ENCODE data around the gene RALGAPA2.

The RALGAPA2 gene

DNA sequence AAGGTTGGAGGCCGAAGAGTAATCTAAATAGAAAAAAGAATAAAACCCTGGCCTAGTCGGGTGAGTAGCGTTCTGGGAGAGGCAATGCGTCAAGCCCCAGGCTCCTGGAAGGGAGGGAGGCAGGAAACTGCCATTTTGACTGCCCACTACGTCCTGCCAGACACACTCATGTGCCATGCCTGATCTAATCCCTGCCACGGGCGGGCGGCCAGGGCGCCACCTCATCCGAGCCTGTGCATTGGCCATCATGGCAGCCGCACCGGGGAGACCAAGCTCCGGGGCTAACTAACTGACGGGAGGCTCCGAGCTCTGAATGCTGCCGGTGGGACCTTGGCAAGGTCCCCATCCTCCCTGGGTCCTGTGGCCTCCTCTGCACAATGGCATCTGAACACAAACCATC, 275.8 kb downstream of the RALGAPA2 start:
- DNase-seq (ENCODE audit: low read depth), result no peak

DNA sequence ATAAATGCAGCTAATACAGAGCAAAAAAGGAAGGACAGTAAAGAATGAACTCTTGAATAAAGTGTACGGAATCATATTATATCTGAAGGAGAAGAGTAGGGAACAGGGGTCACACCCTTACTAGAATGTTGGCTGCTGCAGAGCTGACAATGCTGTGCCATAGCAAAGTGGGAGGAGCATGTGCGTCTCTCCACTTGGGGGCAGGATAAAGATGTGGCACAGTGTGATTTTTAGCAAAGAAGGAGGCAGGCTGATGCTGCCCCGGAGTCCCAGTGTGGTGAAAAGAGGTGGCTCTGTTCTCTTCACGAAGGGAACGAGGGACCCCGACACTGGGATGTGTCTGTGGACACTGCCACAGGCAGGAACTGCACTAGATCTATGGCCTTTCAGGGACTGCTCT, 277.0 kb downstream of the RALGAPA2 start:
- no peak for DNase-seq (ENCODE audit: low read depth)

DNA sequence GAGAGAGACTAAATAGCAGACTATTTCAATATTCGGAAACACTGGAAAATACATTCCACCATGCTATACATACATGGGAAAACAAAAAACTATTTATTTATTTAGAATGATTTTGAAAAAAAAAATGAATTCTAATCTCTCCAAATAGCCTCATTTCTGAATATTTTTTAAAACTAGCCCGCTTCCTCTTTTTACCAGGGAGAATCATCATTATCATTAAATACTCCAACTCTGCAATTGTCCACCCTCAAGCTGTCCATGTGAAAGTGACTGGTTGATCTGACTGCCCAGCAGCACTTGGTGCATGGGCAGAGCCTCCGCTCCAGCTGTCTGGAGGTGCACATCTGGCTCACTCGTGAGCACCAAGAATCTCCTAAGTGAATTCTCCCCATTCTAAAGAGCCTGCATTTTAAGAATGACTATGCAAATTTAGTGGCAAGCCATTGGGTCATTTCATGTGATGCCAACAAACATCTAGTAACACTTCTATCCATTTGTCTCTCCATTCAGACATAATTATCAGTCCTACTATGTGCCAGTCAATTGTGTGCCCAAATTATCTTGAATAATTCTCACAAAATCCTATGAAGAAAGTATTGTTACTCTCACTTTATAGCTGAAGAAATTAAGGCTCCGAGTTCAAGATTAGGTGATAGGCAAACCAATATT, 279.7 kb downstream of the RALGAPA2 start:
- DNase-seq (ENCODE audit: low read depth), result no peak

DNA sequence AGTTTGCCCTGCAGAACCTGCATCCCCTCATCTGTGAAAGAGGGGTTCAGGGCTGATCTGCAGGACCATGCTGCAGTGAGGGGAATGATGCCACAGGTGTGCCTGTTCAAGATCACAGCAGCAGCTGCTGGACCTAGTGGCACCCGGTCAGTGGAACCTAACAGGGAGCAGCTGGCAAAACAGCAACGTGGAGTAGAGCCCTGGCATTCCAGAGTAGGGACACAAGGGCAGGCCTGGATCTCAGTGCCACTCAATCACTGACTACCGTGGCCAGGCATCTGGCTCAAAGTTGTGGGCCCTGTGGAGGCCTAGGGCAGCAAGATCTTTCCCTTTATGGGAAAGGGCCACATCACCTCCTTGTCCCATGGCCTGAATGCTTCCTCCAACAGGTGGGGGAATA, 282.4 kb downstream of the RALGAPA2 start:
- DNase-seq (ENCODE audit: low read depth), result no peak

DNA sequence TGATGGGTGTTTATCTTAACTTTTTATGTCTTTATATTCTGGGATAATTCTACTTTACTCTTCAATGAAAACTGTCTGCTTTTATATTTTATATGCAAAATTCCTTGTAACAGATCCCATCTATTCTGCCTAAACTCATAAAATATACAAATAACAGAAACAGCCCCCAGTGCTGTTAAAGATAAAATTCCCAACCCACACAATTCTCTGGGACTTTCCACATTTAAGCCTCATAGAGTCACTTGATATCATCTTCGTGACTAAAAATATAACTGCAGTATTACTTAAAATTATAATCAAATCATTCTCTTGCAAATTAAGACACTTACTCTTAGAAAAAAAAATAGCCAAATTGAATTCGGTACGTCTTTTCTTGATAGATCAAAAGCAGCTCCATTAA, 284.4 kb downstream of the RALGAPA2 start:
- DNase-seq (ENCODE audit: low read depth), result no peak

DNA sequence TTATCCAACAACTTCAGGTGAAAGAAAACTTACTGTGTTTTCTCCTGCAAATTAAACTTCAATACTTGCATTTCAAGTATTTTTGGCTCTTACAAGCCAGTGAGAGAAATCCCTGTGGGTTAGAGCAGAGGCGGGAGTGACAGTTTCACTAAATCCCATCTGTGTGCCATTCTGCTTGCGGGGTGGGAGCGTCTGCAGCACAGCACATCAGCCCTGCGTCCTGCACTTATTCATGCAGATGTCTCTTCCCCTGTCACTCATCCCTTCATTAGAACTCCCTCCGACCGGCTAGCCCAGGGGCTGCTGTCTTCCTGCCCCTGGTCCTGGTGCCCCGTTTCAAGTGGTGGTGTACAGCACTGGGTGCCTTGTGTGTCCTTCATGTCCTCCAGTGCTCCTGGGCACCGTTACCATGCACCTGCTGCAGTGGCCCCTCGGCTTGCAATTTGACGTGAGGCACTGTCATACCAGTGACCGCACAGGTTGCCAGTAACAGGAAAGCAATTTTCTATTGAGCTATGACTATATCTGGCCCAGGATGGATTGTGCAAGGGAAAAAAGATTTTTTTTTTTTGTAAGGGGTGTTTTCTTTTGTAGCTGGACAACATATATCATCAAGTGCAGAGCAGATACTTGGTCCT, 285.1 kb downstream of the RALGAPA2 start:
- no peak for DNase-seq (ENCODE audit: low read depth)

DNA sequence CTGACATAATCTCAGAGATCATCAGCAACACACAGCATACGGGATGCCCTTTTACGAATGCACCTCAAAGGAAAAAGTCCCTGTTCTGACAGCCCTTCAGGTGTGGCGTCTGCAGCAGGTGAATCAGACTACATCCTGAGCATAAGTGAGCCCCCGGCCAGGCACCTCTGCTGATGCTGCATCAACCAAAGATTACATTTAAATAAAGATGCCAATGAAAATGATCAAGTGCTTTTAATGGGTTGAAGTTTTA, 285.9 kb downstream of the RALGAPA2 start:
- DNase-seq (ENCODE audit: low read depth), result no peak

DNA sequence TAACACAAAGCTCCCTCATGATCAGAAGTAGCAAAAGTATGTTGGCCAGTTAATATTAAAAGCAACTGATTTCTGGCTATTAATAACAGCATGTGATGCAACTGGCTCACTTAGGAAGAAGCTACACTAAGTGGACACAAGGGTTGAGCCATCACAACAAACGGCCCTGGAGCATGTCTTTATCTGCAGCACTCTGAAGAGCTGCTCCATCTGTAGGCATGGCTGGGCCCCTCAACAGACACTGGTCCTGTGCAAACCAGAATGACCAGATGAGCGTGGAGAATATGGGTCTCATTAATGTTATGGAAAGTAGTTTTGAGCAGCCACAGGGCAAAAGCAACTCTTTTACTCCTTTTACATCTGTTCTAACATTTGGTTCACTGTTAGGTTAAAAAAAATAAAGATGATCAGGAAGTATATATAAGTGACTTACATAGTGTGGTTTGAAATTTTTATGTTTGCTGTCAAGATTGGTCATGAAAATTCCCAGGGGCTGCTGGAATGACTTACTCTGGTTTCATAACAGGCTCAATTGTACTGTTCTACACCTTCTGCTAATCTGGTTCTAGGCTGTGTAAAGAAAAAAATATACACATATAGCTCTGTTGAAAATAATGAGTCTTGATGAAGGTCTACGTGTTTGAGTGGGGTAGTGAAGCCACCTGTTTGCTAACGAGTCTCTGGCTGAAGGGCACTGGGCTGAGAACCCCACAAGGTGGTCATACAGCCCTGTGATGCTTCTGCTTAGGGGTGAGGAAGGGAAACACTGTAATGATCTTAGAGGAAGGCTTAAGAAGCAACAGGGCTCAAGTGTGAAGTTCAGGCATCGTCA, 286.4 kb downstream of the RALGAPA2 start:
- DNase-seq (ENCODE audit: low read depth), result no peak

DNA sequence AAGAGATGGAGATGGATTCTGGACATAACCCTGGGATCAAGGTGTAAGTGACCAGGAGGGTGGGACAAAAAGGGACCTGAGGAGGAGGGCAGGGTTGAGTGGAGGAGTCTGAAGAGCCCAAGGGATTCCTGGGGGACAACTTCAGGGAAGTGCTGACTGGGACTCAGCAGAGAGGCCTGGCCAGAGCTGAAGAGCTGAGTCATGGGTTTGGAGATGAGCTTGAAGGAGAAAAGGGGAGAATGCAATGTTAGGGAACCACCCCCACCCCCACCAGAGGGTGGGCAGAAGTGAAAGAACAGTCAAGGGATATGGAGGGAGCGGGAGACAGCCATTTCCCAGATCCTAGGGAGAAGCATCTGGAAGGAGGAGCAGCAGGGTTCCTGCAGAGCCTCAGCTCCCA, 289.3 kb downstream of the RALGAPA2 start:
- no peak for DNase-seq (ENCODE audit: low read depth)

DNA sequence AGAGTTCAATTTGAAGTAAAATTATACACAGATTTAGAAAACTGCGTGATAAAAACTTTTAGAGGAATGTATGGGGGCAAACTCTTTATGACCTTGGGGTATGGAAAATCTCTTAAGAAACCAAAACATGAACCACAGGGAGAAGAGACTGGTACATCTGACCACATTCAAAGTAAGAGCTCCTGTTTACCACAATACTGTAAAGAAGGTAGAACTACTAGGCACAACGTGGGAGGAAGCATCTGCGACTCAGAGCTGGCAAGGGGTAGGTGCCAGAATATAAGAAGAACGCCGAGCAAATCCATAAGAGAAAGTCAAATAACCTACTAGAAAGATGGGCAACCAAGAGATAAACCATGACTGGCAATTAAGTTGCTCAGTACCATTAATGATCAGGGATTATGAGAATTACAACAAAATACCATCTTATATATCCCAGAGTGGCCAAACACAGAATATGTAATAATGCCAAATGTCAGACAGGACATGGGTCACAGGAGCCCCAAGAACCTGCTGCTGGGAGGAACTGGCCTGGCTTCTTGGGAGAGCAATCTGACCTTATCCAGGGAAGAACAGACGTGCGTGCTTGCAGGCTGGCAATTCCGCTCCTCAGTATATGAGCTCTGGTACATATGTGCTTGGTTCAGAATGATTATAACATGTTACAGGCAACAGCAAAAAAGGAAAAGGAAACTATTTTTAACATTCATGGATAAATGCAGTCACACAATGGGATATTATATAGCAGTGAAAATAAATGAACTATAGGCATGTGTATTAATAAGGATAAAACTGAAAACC, 294.4 kb downstream of the RALGAPA2 start:
- DNase-seq (ENCODE audit: low read depth), result no peak

DNA sequence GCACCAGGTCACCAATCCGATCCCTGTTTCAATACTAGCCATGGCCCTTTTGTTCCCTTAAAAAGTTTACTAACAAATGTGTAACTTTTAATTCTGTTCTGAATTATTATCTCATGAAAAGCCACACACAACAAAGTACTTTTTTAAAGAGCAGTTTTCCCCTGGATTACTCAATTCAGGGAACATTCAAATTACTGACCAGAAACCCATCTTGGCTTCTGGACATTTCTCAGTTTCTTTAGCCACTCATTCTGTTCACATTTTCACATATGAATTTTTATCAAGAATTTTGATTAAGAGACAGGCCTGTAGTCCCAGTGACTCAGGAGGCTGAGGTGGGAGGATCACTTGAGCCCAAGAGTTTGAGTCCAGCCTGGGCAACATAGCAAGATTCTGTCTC, 297.1 kb downstream of the RALGAPA2 start:
- DNase-seq (ENCODE audit: low read depth), result no peak

DNA sequence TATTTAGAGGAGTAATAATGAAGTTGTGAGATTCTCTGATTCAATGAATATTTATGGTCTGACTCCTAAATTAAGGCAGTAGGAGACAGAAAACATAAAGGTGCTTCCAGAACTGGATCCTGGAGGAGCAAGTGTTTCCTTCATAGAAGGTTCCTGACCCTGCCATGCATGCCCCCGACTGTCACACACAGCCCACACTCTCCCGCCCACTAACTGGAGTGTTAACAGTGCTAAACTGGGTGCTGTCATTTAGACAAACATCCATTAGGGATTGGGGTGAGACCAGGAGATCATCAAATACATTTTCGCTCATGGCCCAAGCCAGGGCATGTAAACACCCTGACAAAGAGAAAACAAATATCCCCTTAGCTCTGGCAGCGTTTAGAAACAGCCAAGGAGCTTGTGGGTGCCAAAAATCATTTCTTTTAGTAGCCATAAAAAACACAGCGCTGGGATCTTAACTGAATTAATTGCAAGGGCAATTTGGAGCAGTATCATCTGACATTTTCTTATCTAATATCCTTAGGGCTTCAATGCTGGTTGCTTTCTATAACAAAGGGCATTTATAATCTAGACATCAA, 297.7 kb downstream of the RALGAPA2 start:
- DNase-seq (ENCODE audit: low read depth), result no peak

DNA sequence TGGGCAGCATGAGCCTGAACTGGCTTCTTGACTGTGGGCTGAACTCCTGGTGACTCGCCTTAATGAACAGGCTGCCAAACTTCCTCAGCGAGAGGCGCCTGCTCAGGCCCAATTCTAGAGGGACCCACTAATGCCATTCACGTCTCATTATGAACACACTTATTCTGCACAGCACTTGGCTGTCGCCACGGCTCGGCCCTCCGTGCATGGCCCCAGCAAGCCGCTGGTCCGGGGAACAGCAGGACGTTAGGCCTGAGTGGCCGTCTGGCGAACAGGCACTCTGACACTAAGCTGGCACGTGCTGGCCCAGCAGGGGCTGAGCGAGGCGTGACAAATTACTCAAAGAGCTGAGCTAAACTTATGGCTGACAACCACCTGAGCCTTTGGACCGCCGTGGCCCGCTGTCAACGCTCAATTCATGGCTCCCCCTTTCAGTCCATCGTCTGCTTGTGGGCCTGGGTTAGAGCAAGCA, 298.6 kb downstream of the RALGAPA2 start:
- DNase-seq (ENCODE audit: low read depth), result no peak

DNA sequence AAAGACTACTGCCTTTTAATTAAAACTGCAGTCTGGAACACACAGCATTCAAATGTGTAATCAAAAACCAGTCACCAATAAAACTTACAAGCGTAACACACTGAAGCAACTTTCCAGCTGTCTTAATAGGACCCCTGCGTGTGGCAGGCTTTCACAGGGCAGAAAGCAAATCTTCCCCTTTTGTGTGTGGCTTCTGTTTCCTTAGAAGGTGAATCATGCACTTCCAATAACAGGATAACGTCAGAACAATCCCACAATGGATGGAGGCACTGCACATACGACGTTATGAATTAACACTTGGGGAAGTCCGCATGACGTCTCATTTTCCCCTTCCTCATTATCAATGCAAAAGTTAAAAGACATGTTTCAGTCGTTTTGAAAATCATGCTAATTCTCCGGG, 299.7 kb downstream of the RALGAPA2 start:
- DNase-seq (ENCODE audit: low read depth), result no peak

DNA sequence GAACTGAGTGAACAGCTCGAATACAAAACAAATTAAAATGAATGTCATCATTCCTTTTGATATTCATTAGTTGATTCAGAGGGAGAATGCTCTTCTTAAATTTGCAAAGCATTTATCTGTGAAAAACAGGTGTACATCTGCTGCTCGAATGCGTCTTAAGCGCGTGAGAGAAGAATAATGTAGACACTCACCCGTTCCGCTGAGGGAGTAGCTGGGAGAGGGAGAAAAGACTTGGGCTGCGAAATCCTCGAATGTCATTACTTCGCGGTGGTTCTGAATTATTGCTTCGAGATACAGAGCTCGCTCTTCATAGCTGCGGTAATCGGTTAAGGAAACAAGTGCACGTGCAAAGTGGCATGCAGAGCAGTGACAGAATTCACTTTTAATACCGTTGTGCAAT, 300.6 kb downstream of the RALGAPA2 start:
- DNase-seq (ENCODE audit: low read depth), result no peak

DNA sequence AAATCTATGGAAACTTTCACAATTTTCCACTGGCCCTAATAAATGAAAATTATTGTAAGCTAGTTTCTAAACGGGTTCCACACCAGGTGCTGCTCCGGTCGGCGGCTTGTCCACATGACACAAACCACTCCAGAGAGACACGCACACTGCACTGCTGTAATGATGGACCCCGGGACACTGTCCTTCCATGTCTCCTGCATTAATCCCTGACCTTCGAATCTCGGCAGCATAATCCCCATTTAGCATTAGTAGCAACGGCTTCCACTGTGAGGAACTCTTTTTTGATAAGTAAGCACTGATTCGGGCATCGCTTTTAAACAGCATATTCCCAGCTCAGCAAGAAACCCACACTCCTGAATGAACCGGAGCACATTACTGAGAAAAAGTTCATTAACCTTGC, 301.0 kb downstream of the RALGAPA2 start:
- no peak for DNase-seq (ENCODE audit: low read depth)

DNA sequence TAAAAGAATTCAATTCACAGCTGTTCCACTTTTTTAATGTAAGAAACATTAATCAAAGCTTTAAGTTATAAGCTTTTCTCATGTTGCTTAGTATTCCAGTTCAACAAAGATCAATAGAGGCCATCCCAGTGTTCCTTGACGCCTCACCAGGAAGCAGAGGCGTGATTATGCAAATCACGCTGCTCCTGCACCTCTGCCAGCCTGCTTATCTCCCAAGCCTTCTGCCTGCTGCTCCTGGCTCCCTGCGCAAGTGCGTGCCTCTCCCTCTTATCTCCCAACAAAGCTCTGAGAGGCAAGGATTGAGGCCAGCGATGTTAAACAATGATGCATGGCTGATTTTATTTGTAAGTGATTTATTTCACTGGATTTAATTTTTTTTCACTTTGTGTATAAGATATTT, 301.8 kb downstream of the RALGAPA2 start:
- no peak for DNase-seq (ENCODE audit: low read depth)

DNA sequence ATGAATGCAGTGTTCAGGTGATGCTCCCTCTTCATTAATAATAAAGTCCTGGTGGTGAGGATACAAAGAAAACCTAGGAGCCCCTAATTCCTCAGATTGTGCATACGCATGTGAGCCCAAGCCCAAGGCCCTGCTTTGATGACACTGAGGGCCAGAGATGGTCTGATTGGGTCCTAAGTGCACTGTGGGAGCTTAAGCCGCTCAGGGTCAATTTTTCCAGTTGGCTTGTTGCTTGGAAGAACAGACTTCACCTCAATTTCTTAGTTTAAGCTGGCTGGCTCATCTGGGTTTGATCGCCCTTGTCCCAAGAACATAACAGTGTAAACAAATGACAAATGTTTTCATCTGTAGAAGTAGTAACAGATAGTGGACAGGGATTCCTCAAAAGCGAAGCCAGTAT, 303.1 kb downstream of the RALGAPA2 start:
- DNase-seq (ENCODE audit: low read depth), result no peak

DNA sequence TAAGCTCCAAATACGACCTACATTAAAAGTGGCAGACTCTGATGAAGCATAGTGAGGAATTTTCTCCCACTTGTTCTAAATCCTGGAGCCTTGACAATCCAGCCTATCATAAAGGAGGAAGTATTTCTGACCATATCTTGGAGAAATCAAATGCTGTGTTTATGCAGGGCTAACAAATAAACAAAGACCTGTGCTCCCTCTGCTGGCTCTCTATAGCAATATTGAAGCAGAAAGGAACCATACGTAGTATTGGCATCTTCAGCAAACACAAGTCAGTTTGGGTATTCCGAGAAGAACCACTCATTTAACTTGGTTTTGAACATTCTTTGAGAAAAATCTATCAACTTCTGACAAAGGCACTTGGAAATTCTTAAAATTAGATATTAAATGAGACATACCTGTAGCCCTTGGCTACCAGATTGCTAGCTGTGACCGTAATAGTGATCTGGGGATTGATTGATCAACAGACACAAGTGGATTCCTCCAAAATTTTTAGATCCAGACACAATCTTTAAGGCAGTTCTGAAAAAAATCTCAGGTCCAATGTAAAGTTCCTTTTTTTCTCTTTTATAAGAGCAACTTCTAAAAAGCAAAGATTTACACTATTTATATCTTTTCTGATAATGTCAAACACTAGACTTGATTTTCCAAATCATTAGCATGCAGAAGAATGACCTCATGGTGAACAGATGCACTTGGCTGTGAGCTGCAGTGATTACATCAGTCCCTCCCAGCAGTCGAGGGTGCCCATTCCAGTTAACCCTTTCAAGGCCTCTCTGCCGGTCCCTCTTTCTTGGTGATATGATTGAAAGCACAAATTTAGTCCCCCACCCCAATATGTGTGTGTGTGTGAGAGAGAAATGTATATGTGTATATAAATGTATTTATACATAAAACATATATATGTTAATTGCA, 304.3 kb downstream of the RALGAPA2 start:
- DNase-seq (ENCODE audit: low read depth), result no peak

DNA sequence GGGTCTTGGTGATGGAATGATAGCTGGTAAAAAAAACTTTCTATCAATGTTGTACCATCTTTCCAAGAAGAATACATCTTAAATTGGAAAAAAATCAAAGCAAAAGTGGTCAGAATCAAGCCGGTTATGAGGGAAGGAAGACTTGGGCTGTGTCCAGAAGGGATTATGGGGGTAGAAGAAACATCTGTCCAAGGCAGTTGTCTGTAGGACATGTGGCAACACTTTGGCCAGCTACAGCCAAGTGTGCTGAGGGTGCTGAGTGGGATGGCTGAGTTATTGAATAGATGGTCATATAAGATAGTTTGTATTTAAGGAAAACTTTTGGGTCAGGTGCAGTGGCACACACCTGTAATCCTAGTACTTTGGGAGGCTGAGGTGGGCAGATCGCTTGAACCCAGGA, 306.1 kb downstream of the RALGAPA2 start:
- DNase-seq (ENCODE audit: low read depth), result no peak

DNA sequence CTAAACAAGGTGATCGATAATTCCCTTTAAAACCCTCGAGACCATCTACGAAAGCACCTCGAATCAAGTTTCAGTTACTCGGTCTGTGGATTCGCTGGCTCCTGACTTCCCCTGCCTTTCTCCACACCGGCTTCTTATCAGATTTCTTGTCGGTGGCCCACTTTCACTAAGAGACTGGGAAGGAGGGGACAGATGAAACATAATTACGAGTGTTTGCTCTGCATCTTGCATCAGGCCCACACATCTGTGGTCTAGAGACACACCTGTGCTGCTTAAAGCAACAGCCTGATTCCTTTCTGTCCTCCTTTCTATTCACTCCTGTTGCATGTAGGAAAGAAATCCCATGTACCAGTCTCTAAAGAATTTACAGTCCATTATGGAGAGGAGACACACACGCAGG, 306.8 kb downstream of the RALGAPA2 start:
- no peak for DNase-seq (ENCODE audit: low read depth)
